Putamen (tissue), 1 donor: ENCODE measurements around the gene TRIO.
A peak's percentile ranks its signal among the peaks of the same experiment; 100 is the strongest.
"Not testable (repeated sequence)": the region's sequence is repeated elsewhere in the genome, so short reads cannot be mapped to it uniquely, and the experiment has no call there.

Experiments used
- DNase-seq: peaks from one replicate; pipeline ENCODE4 v3.0.0-alpha.2; 2016; ENCODE audit warnings: low spot score

TRIO gene

DNA sequence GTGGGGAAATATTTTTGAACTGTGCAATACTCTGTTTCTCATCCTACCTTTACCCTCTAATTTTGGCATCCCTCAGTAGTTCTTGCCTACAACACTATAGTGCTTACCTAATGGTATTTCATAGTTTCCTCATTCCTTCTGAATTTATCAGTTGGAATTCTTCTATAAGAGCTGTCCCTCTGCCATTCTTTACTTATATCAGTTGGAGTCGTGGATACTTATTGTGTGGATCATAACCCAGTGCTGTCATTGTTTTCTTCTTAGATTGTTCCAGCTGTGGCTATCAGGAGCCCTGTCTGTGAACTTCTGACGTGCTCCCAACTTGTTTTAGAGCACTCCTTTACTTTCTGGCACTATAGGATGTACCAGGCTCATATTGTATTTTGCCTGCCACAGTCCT is 292.3 kb downstream of the TRIO start:
- no peak for DNase-seq

GRCh38 chr5:14436122-14436521 is 293.0 kb downstream of the TRIO start:
- not testable (repeated sequence) for DNase-seq

DNA sequence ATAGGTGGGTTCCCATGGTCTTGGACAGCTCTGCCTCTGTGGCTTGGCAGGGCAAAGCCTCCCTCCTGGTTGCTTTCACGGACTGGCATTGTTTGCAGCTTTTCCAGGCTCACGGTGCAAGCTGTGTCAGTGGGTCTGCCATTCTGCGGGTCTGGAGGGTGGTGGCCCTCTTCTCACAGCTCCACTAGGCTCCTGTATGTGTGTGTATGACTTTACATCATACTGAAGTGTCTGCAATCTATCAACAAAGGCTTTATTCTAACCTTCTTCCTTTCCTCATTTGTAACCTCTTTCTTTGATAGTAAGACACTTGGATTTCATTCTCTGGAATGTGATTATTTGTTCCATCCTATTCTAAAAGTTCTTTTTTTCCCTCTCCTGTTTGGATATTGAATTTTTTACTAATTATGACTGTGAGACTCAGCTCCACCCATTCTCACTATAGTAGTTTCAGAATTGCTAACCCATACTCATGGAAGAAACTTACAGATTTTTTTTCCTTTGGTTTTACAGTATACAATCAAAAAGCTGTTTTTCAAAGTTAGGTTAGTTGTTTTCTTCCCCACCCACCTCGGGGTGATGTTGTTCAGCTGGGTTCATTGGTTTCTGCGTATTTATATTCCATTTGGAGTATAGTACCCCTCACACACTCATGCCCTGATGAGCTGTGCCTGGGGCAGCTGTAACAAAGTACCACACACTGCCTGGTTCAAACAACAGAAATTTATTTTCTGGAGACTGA is 293.8 kb downstream of the TRIO start:
- DNase-seq = no peak

DNA sequence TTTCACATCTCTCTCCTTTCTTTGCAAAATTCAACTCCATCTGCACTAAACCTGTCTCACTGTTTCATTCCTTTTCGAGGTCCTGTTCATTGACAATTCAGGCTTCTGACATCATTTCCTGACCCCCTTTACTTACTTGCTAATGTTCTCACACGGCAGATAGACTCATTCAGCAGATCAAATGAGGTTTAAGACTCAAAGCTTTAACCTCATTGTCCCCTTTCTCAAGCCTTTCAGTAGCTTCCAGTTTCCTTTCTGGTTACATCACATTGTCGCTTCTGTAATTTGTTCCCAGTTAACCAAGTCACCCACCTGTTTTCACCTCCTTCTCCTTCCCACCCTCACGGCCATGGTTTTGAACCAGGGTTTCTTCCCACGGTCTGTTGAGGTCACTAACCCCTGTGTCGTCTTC is 295.1 kb downstream of the TRIO start:
- no peak for DNase-seq

DNA sequence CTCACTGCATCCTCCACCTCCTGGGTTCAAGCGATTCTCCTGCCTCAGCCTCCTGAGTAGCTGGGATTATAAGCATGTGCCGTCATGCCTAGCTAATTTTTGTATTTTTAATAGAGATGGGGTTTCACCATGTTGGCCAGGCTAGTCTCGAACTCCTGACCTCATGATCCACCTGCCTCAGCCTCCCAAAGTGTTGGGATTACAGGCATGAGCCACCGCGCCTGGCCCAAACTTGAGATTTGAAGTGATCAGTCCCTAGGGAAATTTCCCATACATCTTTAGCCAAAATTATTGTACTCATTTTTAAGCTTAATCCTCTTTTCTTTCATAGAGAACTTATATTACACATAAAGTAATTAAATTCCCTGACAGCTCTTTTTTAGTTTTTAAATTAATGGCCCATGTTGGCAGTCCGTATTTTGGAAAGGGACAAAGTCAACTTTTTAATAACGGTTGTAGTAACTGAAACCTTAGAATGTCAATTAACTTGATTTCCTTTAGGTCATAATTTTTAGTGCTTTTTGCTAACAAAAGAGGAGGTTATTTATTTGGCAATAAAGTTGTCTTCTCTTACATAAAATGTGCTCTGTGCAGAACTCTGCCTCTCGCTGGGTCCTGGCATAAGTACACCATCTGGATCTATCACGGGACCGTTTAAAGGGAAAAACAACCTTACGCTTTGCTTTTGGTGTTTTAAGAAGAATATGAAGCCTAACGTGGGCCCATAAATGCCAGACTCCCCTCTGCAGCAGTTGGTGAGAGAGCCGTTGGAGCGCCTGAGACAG is 296.1 kb downstream of the TRIO start:
- no peak for DNase-seq

DNA sequence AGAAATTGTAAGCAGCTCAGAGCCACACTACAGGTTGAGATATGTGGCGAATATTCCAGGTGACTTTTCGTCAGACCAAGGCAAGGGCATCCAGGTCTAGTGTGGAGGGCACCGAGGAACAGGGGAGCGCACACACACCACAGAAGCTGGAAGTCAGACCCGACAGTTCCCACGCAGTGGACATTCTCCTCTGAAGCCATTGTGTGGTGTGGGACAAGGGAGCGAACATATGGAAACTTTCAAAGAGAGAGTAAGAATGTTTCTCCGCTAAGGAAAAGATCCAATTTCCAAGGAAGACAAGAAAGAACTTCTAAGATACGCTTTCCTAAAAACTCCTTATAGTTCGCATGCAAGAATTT is 297.1 kb downstream of the TRIO start:
- DNase-seq = no peak

DNA sequence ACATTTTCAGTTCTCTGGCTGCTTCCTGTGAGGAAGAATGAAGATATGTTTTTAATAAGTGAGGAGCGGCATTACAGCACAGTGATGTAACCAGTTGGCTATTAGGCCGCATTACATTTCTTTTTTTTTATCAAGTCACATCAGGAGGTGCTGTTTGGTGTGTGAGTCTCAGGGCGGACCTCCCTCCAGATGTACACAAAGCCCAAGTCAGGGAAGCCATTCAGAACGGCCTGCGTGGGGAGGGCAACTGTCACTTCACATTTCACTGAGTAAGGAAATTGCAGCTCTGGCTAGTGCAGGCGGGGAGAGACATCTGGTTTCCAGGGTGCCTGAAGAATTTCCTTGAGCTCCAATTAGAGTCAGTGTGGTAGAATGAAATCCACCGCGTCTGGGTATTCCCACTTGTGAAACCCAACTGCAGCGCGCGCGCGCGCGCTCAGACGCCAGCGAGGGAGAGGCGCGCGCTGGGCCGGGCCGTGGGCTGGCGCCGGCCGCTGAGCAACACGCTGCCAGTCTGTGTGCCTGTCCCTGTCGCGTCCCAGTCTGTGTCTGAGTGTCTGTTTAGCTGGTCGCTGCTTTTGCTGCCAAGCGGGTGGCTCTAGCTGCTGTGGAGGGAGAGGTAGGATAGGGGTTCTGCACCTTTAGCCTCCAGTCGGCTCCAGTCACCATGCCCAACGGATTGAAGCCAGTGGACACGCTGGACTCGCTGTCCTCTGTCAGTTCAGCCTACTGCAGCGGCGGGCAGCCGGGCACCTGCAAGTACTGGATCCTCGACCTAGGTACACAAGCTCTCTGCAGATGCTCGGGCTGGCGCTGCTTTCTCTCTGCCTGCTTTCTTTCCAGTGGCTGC is 297.7 kb downstream of the TRIO start:
- peak; percentile 76 for DNase-seq

GRCh38 chr5:14441641-14442040 is 298.5 kb downstream of the TRIO start:
- DNase-seq = no peak

DNA sequence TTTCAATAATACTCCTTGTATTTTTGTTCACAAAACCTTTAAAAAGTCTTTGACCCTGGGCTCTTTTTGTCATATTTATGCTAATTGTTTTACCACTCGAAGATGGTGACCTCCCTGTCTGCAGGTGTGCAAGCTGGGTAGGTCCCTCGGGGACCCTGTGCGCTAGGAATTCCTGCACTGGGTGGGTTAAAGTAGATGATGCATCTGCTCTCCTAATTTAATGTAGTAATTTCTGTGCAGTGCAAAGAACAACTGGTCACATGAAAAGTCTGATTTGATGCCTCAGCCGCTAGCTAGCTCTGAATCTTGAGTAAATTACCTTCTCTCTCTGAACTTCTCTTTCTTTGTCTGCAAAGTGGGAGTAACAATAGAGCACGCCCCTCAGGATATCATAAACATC is 299.4 kb downstream of the TRIO start:
- no peak for DNase-seq

DNA sequence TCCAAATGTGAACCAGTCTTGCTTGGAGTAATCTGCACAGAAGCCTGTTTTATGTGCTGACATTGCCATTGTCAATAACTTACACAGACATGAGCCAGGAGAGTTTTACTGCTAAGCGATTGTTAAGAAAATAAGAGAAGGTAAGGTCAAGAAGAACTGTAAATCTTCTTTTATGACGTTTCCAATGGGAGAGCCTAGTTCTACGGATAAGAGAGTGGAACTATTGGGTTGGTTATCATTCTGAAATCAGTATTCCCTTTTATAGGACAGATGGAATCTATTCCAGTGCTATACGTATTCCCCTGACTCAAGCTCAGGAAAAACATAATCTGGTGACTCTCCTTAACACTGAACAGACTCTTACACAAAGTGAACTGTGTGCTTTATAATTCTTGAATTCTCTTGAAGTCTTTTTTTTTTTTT is 300.5 kb downstream of the TRIO start:
- no peak for DNase-seq

GRCh38 chr5:14444161-14444560 is 301.0 kb downstream of the TRIO start:
- no peak for DNase-seq

- DNase-seq = no peak
Observed at GRCh38 chr5:14445013-14445412, 301.9 kb downstream of the TRIO start.

- DNase-seq = peak; percentile 79
Observed at GRCh38 chr5:14445576-14446290, 302.6 kb downstream of the TRIO start.

DNA sequence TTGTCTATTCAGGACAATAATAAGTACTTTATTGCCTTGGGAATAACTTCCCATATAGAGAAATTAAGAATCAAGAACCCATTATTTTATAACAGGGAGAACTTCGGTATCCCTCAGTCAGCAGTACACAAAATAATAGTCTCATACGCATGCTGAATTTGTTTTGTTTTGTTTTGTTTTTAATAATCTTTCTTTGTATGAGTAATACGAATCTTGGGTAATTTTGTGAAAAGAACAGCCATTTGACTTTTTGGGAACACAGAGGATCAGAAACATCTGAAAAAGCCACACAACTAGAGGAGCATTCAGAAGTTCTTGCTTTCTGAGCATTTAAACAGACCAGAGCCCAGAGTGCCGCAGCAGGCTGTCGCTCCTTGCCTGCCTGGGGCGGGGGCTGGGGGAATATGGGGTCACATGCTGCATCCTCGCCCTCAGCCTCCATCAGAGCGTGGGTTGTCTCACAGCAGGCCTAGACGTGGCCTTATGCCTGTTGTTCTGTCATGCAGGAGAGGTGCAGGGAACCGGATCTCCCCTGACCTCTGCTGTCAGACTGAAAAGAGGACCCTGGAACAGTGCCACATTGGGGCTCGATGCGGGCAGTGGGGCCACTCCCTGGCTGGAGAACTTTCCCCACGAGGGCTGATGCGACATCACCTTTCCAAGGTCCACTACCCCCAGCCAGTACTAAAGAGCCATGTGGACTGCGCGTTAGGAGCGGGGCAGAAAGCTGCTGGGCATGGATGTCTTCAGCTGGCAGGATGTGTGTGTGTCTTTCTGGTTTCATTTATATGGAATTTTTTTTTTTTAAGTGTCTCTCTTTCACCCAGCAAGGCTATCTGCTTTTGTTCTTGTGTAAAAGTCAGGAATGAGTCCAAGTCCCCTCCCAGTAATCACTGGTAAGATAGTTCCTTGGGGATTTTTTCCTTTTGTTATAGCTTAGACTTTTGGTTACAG is 305.1 kb downstream of the TRIO start:
- no peak for DNase-seq

- DNase-seq = no peak
Observed at GRCh38 chr5:14449052-14449661, 306.0 kb downstream of the TRIO start.

DNA sequence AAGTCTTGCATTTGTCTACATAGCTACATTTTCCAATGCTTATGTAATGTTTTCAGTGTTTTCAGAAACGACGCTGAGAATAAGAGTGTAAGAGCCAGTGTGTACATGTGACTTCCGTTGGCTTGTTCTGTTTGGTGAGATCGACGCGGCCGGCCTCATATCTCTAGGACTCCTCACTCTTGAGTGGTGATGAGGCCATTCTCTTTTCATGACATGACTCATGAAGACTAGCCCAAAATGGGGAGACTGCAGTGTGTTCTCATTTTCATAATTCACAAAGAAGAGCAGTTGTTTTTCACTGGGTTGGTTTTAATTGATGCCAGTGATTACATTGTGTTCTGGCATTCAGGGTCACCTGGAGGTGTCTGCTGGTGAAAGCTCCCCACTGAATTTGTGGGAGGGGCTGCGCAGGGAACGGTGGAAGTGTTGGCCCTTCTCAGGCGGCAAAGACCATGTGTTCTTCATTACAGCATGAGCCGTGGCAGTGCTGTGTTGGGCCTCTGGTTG is 306.9 kb downstream of the TRIO start:
- no peak for DNase-seq

GRCh38 chr5:14450742-14451141 is 307.6 kb downstream of the TRIO start:
- DNase-seq = no peak

GRCh38 chr5:14451871-14452270 is 308.7 kb downstream of the TRIO start:
- DNase-seq = no peak

DNA sequence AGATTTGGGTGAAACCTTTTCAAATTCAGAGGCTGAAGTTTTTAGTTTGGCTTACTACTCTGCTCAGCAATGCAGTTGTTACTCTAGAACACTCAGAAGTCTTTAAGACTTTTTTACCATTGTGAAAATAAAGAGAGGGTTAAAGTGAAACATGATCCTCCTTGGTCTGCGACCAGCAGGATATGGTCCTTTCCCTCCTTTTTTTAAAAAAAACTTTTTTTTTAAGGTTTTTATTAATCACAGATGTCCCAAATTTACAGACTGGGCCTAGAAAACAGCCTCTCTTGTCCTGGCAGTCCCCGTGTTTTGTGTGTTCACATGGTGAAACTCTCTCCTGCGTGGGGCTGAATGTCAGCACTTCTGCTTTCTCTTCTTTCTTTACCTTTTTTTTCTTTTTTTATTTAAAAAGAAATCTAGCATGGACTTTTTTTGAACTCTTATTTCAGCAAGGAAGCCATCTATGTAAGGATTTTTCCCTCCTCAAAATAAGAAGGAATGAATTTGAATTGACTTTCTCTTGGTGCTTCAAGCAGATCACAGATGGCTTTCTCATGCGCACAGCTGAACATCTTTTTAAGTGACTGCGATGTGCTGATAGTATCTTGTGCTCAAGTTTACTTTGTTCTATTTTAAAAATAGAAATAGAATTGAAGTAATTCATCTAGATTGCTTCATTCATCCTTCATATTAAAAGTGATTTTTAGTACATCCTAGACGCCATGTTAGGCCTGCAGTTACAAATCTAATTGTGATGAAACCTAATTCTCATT is 309.7 kb downstream of the TRIO start:
- DNase-seq = no peak
